ENCODE measurements around the gene CA10. TPM values are rescaled to one million over a fixed set of nuclear protein-coding genes. Genes with fewer than 3 reads are reported as not detected.

Gene CA10
- total RNA-seq, 1 donor from 2014 or later, result not detected

- no peaks in the 10 kb centered on the region for H3K9me3 Mint-ChIP-seq
- H3K27me3 Mint-ChIP-seq, result no peaks in the 10 kb centered on the region
- H3K4me3 Mint-ChIP-seq, result no peak overlapping the region
- DNase-seq, result no peak
- no peaks in the 10 kb centered on the region for H3K4me1 Mint-ChIP-seq
- H3K27ac Mint-ChIP-seq, result no peak overlapping the region
- intact Hi-C loops (cut with micrococcal nuclease), result no loop called here
- H3K36me3 Mint-ChIP-seq (ENCODE audit: low read depth), result no peaks in the 10 kb centered on the region
These were observed 29.8 kb downstream of the CA10 start for GRCh38 chr17:52128721-52129120.

DNA sequence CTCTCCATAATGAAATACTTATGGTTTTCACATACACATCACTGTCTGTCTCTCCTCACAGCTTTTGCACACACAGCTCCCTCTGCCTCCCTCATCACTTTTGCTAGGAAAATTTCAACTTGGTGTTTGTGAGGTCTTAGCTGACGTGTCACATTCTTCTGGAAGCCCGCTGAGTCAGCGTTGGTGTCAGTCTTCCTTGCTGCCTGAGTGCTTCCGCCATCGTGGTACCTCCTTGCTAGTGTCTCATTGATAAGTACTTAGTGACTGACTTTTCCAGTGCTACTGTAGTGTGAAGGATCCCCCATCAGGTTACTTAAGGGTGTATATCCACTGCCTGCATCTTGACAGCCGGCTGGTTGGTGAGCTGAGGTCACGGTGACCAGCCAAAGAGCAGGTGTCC is 33.5 kb downstream of the CA10 start:
- Mint-ChIP-seq H3K36me3 (ENCODE audit: low read depth) (no peaks in the 10 kb centered on the region), H3K27ac (no peak overlapping the region), H3K27me3 (no peaks in the 10 kb centered on the region), H3K9me3 (no peaks in the 10 kb centered on the region), H3K4me3 (no peak overlapping the region), H3K4me1 (no peaks in the 10 kb centered on the region)
- no peak for DNase-seq
- intact Hi-C loops (cut with micrococcal nuclease), result no loop called here

DNA sequence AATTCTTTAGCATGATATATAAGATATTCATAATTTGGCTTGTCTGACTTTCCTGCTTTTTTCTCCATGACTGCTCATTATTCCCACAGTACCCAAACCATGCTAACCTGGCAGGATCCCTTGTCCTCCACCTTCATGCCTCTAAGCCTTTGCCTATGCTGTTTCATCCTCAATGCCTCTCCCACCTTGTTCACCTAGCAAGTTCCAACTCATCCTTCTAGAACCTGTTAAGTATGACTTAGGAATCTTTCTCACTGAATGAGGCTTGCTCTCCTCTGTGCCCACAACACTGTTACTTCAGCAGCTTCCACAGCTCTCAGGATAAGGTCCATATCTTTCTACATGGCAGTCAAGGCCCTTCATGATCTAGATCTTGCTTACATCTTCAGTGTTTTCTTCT is 34.0 kb downstream of the CA10 start:
- intact Hi-C loops (cut with micrococcal nuclease), result no loop called here
- no peak overlapping the region for H3K27ac Mint-ChIP-seq
- DNase-seq, result no peak
- H3K4me3 Mint-ChIP-seq, result no peak overlapping the region
- no peaks in the 10 kb centered on the region for H3K27me3 Mint-ChIP-seq
- no peaks in the 10 kb centered on the region for H3K9me3 Mint-ChIP-seq
- H3K36me3 Mint-ChIP-seq (ENCODE audit: low read depth), result no peaks in the 10 kb centered on the region
- no peaks in the 10 kb centered on the region for H3K4me1 Mint-ChIP-seq

DNA sequence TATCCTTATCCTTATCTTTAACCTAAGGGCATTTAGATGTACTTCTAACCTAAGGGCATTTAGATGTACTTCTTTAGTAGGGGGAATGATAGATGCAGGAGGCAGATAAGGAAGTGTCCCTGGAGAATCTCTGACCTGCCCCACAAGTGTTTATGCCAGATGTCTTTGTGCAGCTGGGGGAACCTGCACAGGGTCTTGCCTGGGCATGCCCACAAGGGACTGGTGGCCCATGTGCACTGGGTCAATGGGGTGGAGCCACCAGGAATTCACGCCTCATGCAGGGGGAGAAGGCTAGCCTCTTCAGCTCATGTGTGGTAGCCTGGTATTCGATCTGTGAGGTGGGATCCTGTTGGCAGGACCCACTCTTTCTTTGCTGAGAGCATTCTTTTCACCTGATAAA is 38.0 kb downstream of the CA10 start:
- Mint-ChIP-seq H3K27me3 (no peaks in the 10 kb centered on the region), H3K4me3 (no peak overlapping the region), H3K9me3 (no peaks in the 10 kb centered on the region), H3K36me3 (ENCODE audit: low read depth) (no peaks in the 10 kb centered on the region), H3K27ac (no peak overlapping the region), H3K4me1 (no peaks in the 10 kb centered on the region)
- intact Hi-C loops (cut with micrococcal nuclease), result no loop called here
- no peak for DNase-seq

DNA sequence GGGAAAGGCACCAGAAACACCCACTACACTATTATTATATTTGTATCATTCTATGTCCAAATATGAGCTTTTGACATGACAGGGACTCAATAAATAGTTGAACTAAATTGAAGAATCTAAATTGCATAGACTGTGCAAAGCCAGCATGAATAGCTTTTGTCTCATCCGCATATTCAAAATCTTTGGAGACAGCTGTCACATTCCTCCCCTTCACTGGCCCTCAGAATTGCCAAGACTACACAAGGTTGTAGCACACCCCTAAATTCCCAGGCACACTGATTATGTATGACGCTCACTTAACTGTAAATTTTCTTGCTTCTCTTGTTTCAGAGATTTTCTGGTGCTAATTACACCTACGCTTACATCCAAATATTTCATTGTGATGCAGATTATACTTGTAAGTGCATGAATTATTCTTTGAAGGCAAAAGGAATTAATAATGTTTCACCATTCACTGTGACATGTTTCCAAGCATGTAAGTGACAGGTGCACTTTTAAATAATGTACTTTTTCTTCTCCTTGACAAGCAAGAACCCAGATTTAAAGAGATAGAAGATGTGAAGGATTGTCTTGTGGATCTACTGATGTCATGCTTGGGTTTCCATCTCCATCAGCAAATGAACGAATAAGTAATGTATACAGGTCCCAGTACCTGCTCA is 47.5 kb downstream of the CA10 start:
- intact Hi-C loops (cut with micrococcal nuclease), result no loop called here
- Mint-ChIP-seq H3K27ac (no peak overlapping the region), H3K27me3 (no peaks in the 10 kb centered on the region), H3K4me3 (no peak overlapping the region), H3K4me1 (no peaks in the 10 kb centered on the region), H3K9me3 (no peaks in the 10 kb centered on the region), H3K36me3 (ENCODE audit: low read depth) (no peaks in the 10 kb centered on the region)
- DNase-seq, result no peak

DNA sequence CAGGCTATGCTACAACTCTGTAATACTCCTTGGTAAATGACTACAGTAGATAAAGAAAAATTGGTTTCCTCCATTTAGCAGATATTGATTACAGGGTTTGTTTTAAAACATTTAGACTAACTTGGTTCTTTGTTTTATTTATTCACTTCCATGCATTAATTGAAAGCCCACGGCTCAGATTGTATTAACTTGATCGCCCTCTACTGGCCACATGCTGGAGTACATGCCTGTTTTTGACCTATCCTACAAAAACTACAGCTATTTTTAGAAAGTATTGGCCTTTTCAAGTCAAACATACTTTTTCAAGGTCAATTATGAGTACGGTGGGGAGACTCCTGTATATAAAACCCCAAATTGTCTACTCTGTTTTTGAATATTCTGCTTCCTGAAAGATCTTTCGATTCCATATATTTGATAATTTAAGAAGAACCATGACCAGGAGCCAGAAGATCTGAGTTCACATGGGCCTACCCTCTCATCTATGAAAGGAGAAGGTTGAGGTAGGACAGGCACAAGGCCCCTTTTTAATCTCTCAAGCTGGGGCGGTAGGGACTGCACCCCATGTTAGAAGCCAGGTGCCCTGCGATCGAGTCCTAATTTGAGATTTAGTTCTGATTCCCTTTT is 51.8 kb downstream of the CA10 start:
- H3K27ac Mint-ChIP-seq, result no peak overlapping the region
- H3K36me3 Mint-ChIP-seq (ENCODE audit: low read depth), result no peaks in the 10 kb centered on the region
- intact Hi-C loops (cut with micrococcal nuclease), result loop anchor here (5.0 kb wide), 1 partner anchor 734 kb away; no protein-coding TSS in a partner anchor
- peak; percentile 79 for DNase-seq
- no peaks in the 10 kb centered on the region for H3K9me3 Mint-ChIP-seq
- H3K4me1 Mint-ChIP-seq, result no peaks in the 10 kb centered on the region
- no peaks in the 10 kb centered on the region for H3K27me3 Mint-ChIP-seq
- no peak overlapping the region for H3K4me3 Mint-ChIP-seq

DNA sequence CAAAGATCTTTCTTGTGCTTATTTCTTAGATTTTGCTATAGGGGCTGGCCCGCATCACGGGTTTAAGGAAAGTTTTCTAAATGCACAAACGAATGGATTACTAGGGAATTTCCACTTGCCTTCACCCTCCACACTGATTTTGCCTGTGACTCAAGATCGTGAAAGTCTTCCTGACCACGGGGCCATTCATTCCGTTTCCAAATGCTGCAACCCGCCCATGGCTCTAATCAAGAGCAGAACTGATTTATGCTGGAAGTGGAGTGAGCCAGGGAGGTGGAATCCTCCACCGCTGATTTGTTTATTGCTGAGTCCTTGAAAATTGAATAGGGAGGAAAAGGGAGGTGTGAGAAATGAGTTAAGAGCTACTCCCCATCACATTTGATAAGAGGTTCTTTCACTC is 52.4 kb downstream of the CA10 start:
- Mint-ChIP-seq H3K27ac (no peak overlapping the region), H3K4me3 (no peak overlapping the region), H3K36me3 (ENCODE audit: low read depth) (no peaks in the 10 kb centered on the region), H3K9me3 (no peaks in the 10 kb centered on the region), H3K27me3 (no peaks in the 10 kb centered on the region), H3K4me1 (no peaks in the 10 kb centered on the region)
- no peak for DNase-seq
- intact Hi-C loops (cut with micrococcal nuclease), result loop anchor here (5.0 kb wide), 1 partner anchor 734 kb away; no protein-coding TSS in a partner anchor

GRCh38 chr17:52105591-52105990 is 52.9 kb downstream of the CA10 start:
- H3K4me1 Mint-ChIP-seq, result no peaks in the 10 kb centered on the region
- DNase-seq, result no peak
- no peak overlapping the region for H3K4me3 Mint-ChIP-seq
- H3K9me3 Mint-ChIP-seq, result no peaks in the 10 kb centered on the region
- intact Hi-C loops (cut with micrococcal nuclease), result loop anchor here (5.0 kb wide), 1 partner anchor 733 kb away; no protein-coding TSS in a partner anchor
- no peaks in the 10 kb centered on the region for H3K27me3 Mint-ChIP-seq
- H3K27ac Mint-ChIP-seq, result no peak overlapping the region
- H3K36me3 Mint-ChIP-seq (ENCODE audit: low read depth), result no peaks in the 10 kb centered on the region

- no peaks in the 10 kb centered on the region for H3K36me3 Mint-ChIP-seq (ENCODE audit: low read depth)
- H3K9me3 Mint-ChIP-seq, result no peaks in the 10 kb centered on the region
- no peaks in the 10 kb centered on the region for H3K4me1 Mint-ChIP-seq
- H3K27ac Mint-ChIP-seq, result no peak overlapping the region
- no peak overlapping the region for H3K4me3 Mint-ChIP-seq
- intact Hi-C loops (cut with micrococcal nuclease), result no loop called here
- no peak for DNase-seq
- H3K27me3 Mint-ChIP-seq, result no peaks in the 10 kb centered on the region
These were observed 62.5 kb downstream of the CA10 start for GRCh38 chr17:52096056-52096455.

DNA sequence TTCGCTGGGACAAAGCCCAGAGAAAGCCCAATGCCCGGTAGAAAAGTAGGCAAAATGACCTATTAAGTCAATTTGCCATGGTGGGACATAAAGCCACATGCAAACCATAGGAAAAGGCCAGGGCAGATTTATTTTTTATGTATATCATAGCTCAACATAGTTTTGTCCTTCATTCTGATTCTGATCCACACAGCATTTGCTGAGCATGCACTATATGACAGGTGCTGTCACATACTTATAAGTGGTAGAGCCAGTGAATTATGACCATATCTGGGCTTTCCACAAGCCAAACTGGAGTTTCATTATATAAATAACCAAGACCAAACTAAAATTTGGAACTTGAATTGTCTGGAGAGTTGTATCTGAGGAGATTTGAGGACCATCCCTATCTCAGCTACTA is 74.3 kb downstream of the CA10 start:
- Mint-ChIP-seq H3K4me1 (no peaks in the 10 kb centered on the region), H3K27ac (no peak overlapping the region), H3K9me3 (no peaks in the 10 kb centered on the region), H3K27me3 (no peaks in the 10 kb centered on the region), H3K4me3 (no peak overlapping the region), H3K36me3 (ENCODE audit: low read depth) (no peaks in the 10 kb centered on the region)
- no peak for DNase-seq
- intact Hi-C loops (cut with micrococcal nuclease), result no loop called here

DNA sequence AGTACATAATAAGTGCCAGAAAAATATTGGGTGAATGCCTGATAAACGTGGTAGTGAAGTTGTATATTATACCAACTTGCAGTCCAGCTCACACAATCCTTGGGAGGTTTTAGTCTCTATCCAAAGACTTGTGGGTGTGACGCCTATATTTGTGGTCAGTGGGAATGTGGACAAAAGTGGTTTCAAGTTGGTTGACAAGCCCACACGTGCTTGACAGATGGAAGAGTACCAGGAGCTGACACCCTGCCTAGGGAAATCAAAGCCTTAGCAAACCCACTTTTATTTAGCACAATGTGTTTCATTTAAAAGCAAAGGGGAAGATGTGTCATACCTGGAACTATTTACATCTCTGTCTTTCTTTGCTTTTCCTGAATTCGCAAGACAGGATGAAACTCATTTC is 79.0 kb downstream of the CA10 start:
- Mint-ChIP-seq H3K4me3 (no peak overlapping the region), H3K4me1 (no peaks in the 10 kb centered on the region), H3K9me3 (no peaks in the 10 kb centered on the region), H3K36me3 (ENCODE audit: low read depth) (no peaks in the 10 kb centered on the region), H3K27ac (no peak overlapping the region), H3K27me3 (no peaks in the 10 kb centered on the region)
- DNase-seq, result no peak
- intact Hi-C loops (cut with micrococcal nuclease), result no loop called here

- intact Hi-C loops (cut with micrococcal nuclease), result no loop called here
- peaks cover 11% of the 10 kb centered on the region for H3K9me3 Mint-ChIP-seq
- H3K27me3 Mint-ChIP-seq, result no peaks in the 10 kb centered on the region
- no peaks in the 10 kb centered on the region for H3K4me1 Mint-ChIP-seq
- no peak overlapping the region for H3K4me3 Mint-ChIP-seq
- DNase-seq, result no peak
- no peaks in the 10 kb centered on the region for H3K36me3 Mint-ChIP-seq (ENCODE audit: low read depth)
- H3K27ac Mint-ChIP-seq, result no peak overlapping the region
These were observed 86.8 kb downstream of the CA10 start for GRCh38 chr17:52071712-52072111.

DNA sequence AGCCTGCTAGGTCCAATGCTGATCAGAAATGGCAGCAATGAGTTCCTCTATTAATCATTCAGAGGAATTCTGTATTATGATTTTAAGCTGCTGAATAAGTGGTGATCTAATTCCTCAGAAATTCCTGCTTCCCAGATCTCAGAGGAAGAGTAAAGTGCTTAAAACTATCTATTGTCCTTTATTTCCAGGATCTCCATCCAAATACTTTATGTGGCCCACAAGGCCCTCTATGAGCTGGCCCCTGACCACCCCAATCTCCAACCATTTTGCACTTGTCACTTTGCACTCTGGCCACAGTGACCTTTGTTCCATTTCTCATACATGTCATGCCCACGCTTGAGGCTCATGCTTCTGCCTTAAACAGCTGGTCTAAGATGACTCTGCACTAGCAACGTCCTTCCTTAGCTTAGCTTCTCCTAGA is 93.7 kb downstream of the CA10 start:
- peaks cover 15% of the 10 kb centered on the region for H3K9me3 Mint-ChIP-seq
- intact Hi-C loops (cut with micrococcal nuclease), result no loop called here
- DNase-seq, result no peak
- no peaks in the 10 kb centered on the region for H3K4me1 Mint-ChIP-seq
- H3K36me3 Mint-ChIP-seq (ENCODE audit: low read depth), result no peaks in the 10 kb centered on the region
- no peak overlapping the region for H3K27ac Mint-ChIP-seq
- no peaks in the 10 kb centered on the region for H3K27me3 Mint-ChIP-seq
- no peak overlapping the region for H3K4me3 Mint-ChIP-seq

- Mint-ChIP-seq H3K4me1 (no peaks in the 10 kb centered on the region), H3K27me3 (no peaks in the 10 kb centered on the region), H3K27ac (no peak overlapping the region), H3K9me3 (no peaks in the 10 kb centered on the region), H3K4me3 (no peak overlapping the region), H3K36me3 (ENCODE audit: low read depth) (no peaks in the 10 kb centered on the region)
- no peak for DNase-seq
- intact Hi-C loops (cut with micrococcal nuclease), result no loop called here
These were observed 109.0 kb downstream of the CA10 start for GRCh38 chr17:52049496-52049895.

DNA sequence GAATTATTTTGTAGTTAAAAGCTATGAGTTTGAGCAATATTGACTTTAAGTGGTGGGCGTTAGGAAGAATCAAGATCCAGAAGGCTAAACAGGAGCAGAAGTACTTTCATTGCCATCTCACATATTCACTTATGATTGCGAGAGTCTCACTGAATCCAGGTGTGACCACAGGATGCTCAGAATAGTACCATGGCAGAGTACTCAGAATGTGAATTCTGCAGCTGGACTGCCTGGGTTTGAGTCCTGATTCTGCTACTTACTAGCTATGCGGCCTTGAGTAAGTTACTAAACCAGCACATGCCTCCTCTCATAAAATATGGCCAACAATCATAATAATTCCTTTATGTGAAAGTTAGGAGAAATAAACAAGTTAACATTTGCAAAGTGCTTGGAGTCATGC is 109.5 kb downstream of the CA10 start:
- no peaks in the 10 kb centered on the region for H3K9me3 Mint-ChIP-seq
- H3K4me1 Mint-ChIP-seq, result no peaks in the 10 kb centered on the region
- no peak overlapping the region for H3K27ac Mint-ChIP-seq
- no peaks in the 10 kb centered on the region for H3K27me3 Mint-ChIP-seq
- no peaks in the 10 kb centered on the region for H3K36me3 Mint-ChIP-seq (ENCODE audit: low read depth)
- no peak for DNase-seq
- H3K4me3 Mint-ChIP-seq, result no peak overlapping the region
- intact Hi-C loops (cut with micrococcal nuclease), result no loop called here
